DND-41 (cell line): ENCODE results near the gene IQGAP3.

Experiments
- ATAC-seq: fragments of 200-7000 bp; cut with Tn5 transposase; 3 replicates; pipeline ENCODE4 v1.9.1; 2021; ENCODE audit warnings: low read depth; ENCODE audit not compliant: insufficient read depth
- DNase-seq: peaks from one replicate; pipeline ENCODE4 v3.0.0-alpha.2; 2020
- H2AFZ ChIP-seq: 2 replicates; pipeline ENCODE4 v1.6.0; 2012; ENCODE audit warnings: low read depth, low read length
- H3K27ac ChIP-seq: 2 replicates; pipeline ENCODE4 v1.5.1; 2012; ENCODE audit warnings: low read length, inconsistent platforms
- H3K27me3 ChIP-seq: fragments of 200-600 bp; sonication (generic); 2 replicates; pipeline ENCODE4 v1.6.0; 2012; ENCODE audit warnings: low read length, mild to moderate bottlenecking, inconsistent platforms; ENCODE audit not compliant: insufficient read depth, poor library complexity
- H3K36me3 ChIP-seq: 2 replicates; pipeline ENCODE4 v1.5.1; 2012; ENCODE audit warnings: low read length, inconsistent platforms; ENCODE audit not compliant: insufficient read depth
- H3K4me1 ChIP-seq: 2 replicates; pipeline ENCODE4 v1.5.1; 2012; ENCODE audit warnings: mild to moderate bottlenecking, low read length; ENCODE audit not compliant: insufficient read depth
- H3K4me2 ChIP-seq: 2 replicates; pipeline ENCODE4 v1.6.0; 2012; ENCODE audit warnings: mild to moderate bottlenecking, moderate library complexity, low read length, inconsistent platforms; ENCODE audit not compliant: insufficient read depth
- H3K4me3 ChIP-seq, 2 experiments: fragments of 200-600 bp in 1 of 2; shearing (Covaris generic) in 1 of 2; 2 replicates each; pipeline ENCODE4 v1.5.1; 2012 to 2016; ENCODE audit warnings: inconsistent platforms in 2 of 2, low read length in 2 of 2, mild to moderate bottlenecking in 2 of 2, low read depth in 1 of 2, moderate library complexity in 1 of 2
- H3K79me2 ChIP-seq: 2 replicates; pipeline ENCODE4 v1.6.0; 2012; ENCODE audit warnings: low read length, inconsistent platforms; ENCODE audit not compliant: insufficient read depth
- H3K9ac ChIP-seq: 2 replicates; pipeline ENCODE4 v1.6.0; 2012; ENCODE audit warnings: low read depth, mild to moderate bottlenecking, inconsistent platforms, low read length, moderate library complexity
- H3K9me3 ChIP-seq: 2 replicates; pipeline ENCODE4 v1.5.1; 2012; ENCODE audit warnings: low read length, moderate library complexity, mild to moderate bottlenecking, inconsistent platforms; ENCODE audit not compliant: insufficient read depth, severe bottlenecking
- H4K20me1 ChIP-seq: 2 replicates; pipeline ENCODE4 v1.6.0; 2012; ENCODE audit warnings: low read length; ENCODE audit not compliant: insufficient read depth
- EZH2 ChIP-seq: IDR thresholded peaks from 3 replicates; pipeline ENCODE4 v1.6.1; 2012; ENCODE audit warnings: borderline replicate concordance, low read depth, mild to moderate bottlenecking, moderate library complexity, low read length, inconsistent platforms; ENCODE audit not compliant: severe bottlenecking
- TF ChIP-seq, protein P1 (sequence below): IDR thresholded peaks from 2 replicates; pipeline ENCODE4 v1.5.1; 2012; ENCODE audit warnings: borderline replicate concordance, low read length, moderate library complexity, mild to moderate bottlenecking; ENCODE audit not compliant: poor library complexity, severe bottlenecking; ENCODE audit errors: extremely low read depth

Gene IQGAP3

DNA sequence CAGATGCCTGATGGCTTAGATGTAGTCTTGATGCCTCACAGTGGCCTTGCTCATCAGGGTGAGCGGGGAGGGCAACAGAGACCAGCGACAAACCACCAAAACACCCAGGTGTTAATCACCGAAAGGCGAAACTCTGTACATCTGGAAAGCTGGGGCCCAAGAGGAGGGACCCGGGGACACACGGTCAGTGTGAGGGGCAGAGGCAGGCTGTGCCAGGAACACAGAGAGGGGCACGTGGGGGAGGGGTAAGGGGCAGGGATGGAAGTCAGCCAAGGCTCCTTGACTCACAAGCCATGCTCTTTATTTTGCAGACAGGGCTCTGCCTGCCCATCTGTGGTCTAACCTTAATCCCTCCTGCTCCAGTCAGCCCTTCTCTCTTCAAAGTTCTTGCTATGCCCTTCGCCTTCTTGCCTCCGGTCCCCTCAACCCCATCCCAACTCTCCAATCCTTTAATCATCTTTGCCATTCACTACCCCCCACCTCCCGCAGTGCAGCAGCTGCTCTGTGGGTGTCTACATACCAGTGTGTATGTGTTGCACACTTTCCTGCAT, 76.1 kb downstream of the IQGAP3 start:
- H4K20me1 ChIP-seq, result peaks cover 82% of the 10 kb centered on the region
- H3K4me1 ChIP-seq, result peaks cover 33% of the 10 kb centered on the region
- peaks cover 33% of the 10 kb centered on the region for H3K36me3 ChIP-seq
- H3K9me3 ChIP-seq, result no peaks in the 10 kb centered on the region
- no peak overlapping the region for H3K27ac ChIP-seq
- H3K4me3 ChIP-seq, result no peak overlapping the region
- no peak for ATAC-seq
- H3K27me3 ChIP-seq, result no peaks in the 10 kb centered on the region
- H3K79me2 ChIP-seq, result peaks cover 93% of the 10 kb centered on the region
- no peak overlapping the region for H3K9ac ChIP-seq
- H3K4me2 ChIP-seq, result no peak overlapping the region
- TF ChIP-seq, protein P1, sequence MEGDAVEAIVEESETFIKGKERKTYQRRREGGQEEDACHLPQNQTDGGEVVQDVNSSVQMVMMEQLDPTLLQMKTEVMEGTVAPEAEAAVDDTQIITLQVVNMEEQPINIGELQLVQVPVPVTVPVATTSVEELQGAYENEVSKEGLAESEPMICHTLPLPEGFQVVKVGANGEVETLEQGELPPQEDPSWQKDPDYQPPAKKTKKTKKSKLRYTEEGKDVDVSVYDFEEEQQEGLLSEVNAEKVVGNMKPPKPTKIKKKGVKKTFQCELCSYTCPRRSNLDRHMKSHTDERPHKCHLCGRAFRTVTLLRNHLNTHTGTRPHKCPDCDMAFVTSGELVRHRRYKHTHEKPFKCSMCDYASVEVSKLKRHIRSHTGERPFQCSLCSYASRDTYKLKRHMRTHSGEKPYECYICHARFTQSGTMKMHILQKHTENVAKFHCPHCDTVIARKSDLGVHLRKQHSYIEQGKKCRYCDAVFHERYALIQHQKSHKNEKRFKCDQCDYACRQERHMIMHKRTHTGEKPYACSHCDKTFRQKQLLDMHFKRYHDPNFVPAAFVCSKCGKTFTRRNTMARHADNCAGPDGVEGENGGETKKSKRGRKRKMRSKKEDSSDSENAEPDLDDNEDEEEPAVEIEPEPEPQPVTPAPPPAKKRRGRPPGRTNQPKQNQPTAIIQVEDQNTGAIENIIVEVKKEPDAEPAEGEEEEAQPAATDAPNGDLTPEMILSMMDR, result no peak
- TF ChIP-seq EZH2, result no peak
- H2AFZ ChIP-seq, result no peak overlapping the region
- DNase-seq, result no peak

DNA sequence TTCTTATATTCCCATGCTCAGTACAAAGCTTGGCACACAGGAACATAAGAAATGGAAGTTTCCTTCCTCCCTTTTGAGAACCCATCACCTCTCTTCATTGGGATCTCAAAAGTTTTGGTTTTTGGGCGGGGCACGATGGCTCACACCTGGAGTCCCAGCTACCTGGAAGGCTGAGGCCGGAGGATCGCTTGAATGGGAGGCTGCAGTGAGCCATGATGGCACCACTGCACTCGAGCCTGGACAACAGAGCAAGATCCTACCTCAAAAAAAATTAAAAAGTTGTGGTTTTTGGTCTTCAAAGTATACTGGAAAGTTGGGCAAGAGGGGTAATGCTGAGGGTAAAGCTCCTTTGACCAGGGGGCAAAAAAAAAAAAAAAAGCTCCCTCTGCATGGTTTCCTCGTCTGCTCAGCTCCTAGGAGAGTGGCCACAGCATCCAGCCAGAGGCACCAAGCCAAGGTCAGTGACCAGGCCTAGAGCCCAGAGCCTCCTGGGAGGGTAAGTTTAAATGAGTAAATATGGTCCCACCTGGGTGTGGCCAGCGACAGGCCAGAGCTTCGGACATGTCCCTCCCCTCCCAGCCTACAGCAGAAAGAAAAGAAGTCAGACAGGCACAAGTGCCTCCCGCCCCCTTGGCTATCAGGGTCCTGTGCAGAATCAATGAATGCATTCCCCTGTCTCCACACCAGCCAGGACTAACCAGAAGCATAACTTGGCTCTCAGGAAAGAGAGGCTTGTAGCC, 76.8 kb downstream of the IQGAP3 start:
- Histone ChIP-seq H3K27me3 (no peaks in the 10 kb centered on the region), H3K36me3 (peaks cover 33% of the 10 kb centered on the region), H3K4me3 (no peak overlapping the region), H3K79me2 (peaks cover 100% of the 10 kb centered on the region), H3K9me3 (no peaks in the 10 kb centered on the region), H3K27ac (no peak overlapping the region), H3K9ac (no peak overlapping the region), H3K4me2 (no peak overlapping the region), H4K20me1 (peaks cover 89% of the 10 kb centered on the region), H3K4me1 (peaks cover 33% of the 10 kb centered on the region), H2AFZ (no peak overlapping the region)
- DNase-seq (no peak), ATAC-seq (no peak)
- TF ChIP-seq, protein P1, result no peak
- TF ChIP-seq EZH2, result no peak

DNA sequence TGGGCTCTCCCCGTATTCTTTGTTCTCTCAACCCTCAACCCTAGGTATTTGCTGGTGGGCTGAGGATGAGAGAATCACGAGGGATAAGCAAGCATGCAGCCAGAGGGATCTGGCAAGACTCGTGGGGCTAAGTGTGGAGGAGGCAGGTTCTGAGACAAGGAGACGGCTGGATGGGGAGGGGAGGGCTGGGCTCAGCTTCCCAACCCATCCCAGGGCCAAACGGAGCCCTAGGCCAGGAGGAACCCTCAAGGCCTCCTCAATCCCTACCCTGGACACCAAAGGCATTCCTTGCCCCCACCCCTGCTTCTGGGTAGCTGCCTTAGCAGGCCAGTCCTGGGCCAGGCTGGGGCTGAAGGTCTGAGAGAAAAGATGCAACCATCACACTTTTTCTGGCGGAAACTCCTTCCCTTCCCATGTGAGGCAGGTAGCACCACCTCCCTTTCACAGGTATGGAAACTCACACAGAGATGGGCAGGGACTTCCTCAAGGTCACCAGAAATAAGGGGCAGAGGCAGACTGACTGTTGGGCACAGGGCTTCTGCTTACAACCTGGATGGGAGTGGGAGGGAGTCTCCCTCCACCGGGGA, 78.0 kb downstream of the IQGAP3 start:
- Histone ChIP-seq H3K79me2 (peaks cover 100% of the 10 kb centered on the region), H3K27me3 (no peaks in the 10 kb centered on the region), H3K4me1 (peaks cover 31% of the 10 kb centered on the region), H3K4me2 (no peak overlapping the region), H3K4me3 (no peak overlapping the region), H3K9ac (no peak overlapping the region), H3K27ac (peak overlapping the region; percentile 3), H4K20me1 (peaks cover 98% of the 10 kb centered on the region), H2AFZ (no peak overlapping the region), H3K36me3 (peaks cover 33% of the 10 kb centered on the region), H3K9me3 (no peaks in the 10 kb centered on the region)
- DNase-seq, result no peak
- TF ChIP-seq, protein P1, result no peak
- no peak for TF ChIP-seq EZH2
- no peak for ATAC-seq
